Neural cell (in vitro differentiated cells): ENCODE measurements around the gene C7orf25. TPM values are rescaled to one million over a fixed set of nuclear protein-coding genes. Genes with fewer than 3 reads are reported as not detected.
"Not testable (repeated sequence)": the region's sequence is repeated elsewhere in the genome, so short reads cannot be mapped to it uniquely, and the experiment has no call there.

Experiments
- H2AFZ ChIP-seq: fragments of 200-600, 300-800 bp; sonication (generic), shearing (Covaris generic); 2 replicates; pipeline ENCODE4 v1.6.0; 2014; ENCODE audit warnings: low read depth, mild to moderate bottlenecking, antibody characterized with exemption, low read length, moderate library complexity
- H3F3A ChIP-seq: fragments of 200-600 bp; shearing (Covaris generic); 2 replicates; pipeline ENCODE4 v1.6.1; 2016; ENCODE audit warnings: mild to moderate bottlenecking, moderate library complexity, mixed read lengths, antibody characterized with exemption, low read length; ENCODE audit not compliant: insufficient read depth, poor library complexity, severe bottlenecking
- H3K27ac ChIP-seq: fragments of 200-600, 300-800 bp; sonication (generic), shearing (Covaris generic); 2 replicates; pipeline ENCODE4 v1.5.1; 2014; ENCODE audit warnings: mild to moderate bottlenecking, low read length, moderate library complexity
- H3K27me3 ChIP-seq: fragments of 300-800, 200-600 bp; sonication (generic), shearing (Covaris generic); 2 replicates; pipeline ENCODE4 v1.6.0; 2014; ENCODE audit warnings: mild to moderate bottlenecking, low read depth, low read length, moderate library complexity; ENCODE audit not compliant: insufficient read depth
- H3K36me3 ChIP-seq: fragments of 300-800, 200-600 bp; sonication (generic), shearing (Covaris generic); 2 replicates; pipeline ENCODE4 v1.5.1; 2014; ENCODE audit warnings: mild to moderate bottlenecking, antibody characterized with exemption, low read length, moderate library complexity; ENCODE audit not compliant: insufficient read depth
- H3K4me2 ChIP-seq: fragments of 300-800, 200-600 bp; sonication (generic), shearing (Covaris generic); 2 replicates; pipeline ENCODE4 v1.6.0; 2014; ENCODE audit warnings: mild to moderate bottlenecking, low read length
- H3K4me3 ChIP-seq: fragments of 300-800, 200-600 bp; sonication (generic), shearing (Covaris generic); 2 replicates; pipeline ENCODE4 v1.5.1; 2014; ENCODE audit warnings: mild to moderate bottlenecking, low read length, moderate library complexity
- H3K79me2 ChIP-seq: fragments of 200-600 bp; shearing (Covaris generic); replicated peaks from 2 replicates; pipeline ENCODE4 v1.6.0; 2014; ENCODE audit warnings: mild to moderate bottlenecking, low read length, moderate library complexity; ENCODE audit not compliant: insufficient read depth
- H3K9ac ChIP-seq: fragments of 300-800, 200-600 bp; sonication (generic), shearing (Covaris generic); 2 replicates; pipeline ENCODE4 v1.6.1; 2016; ENCODE audit warnings: mild to moderate bottlenecking, low read length, mixed read lengths
- H3K9me2 ChIP-seq: fragments of 200-600 bp; shearing (Covaris generic); 2 replicates; pipeline ENCODE4 v1.6.1; 2016; ENCODE audit warnings: mild to moderate bottlenecking, low read length, mixed read lengths; ENCODE audit not compliant: insufficient read depth
- H3K9me3 ChIP-seq: fragments of 200-600, 300-800 bp; sonication (generic), shearing (Covaris generic); 2 replicates; pipeline ENCODE4 v1.6.1; 2016; ENCODE audit warnings: mild to moderate bottlenecking, mixed run types, low read length, moderate library complexity, mixed read lengths
- H4K20me1 ChIP-seq: fragments of 200-600 bp; shearing (Covaris generic); 2 replicates; pipeline ENCODE4 v1.6.1; 2016; ENCODE audit warnings: mild to moderate bottlenecking, mixed run types; ENCODE audit not compliant: insufficient read depth
- CTCF ChIP-seq: fragments of 450-650 bp; IDR thresholded peaks from 2 replicates; pipeline ENCODE4 v1.5.1; 2014; ENCODE audit warnings: antibody characterized with exemption, mild to moderate bottlenecking, moderate library complexity; ENCODE audit not compliant: poor library complexity, severe bottlenecking
- EP300 ChIP-seq: fragments of 450-650 bp; conservative IDR thresholded peaks from 2 replicates; pipeline ENCODE4 v1.6.1; 2014; ENCODE audit warnings: antibody characterized with exemption, mild to moderate bottlenecking, moderate library complexity; ENCODE audit not compliant: poor library complexity, severe bottlenecking
- EZH2 ChIP-seq: fragments of 200-600, 300-800 bp; shearing (Covaris generic), sonication (generic); IDR thresholded peaks from 2 replicates; pipeline ENCODE4 v1.6.1; 2014; ENCODE audit warnings: antibody characterized with exemption, low read length, borderline replicate concordance, mild to moderate bottlenecking; ENCODE audit not compliant: insufficient read depth, poor library complexity, severe bottlenecking
- MXI1 ChIP-seq: fragments of 450-650 bp; conservative IDR thresholded peaks from 2 replicates; pipeline ENCODE4 v1.6.1; 2014; ENCODE audit warnings: antibody characterized with exemption, mild to moderate bottlenecking; ENCODE audit not compliant: poor library complexity, severe bottlenecking
- POLR2AphosphoS5 ChIP-seq: IDR thresholded peaks from 2 replicates; pipeline ENCODE4 v1.6.1; 2012
- RAD21 ChIP-seq: fragments of 450-650 bp; conservative IDR thresholded peaks from 2 replicates; pipeline ENCODE4 v1.6.1; 2014; ENCODE audit warnings: antibody characterized with exemption, mild to moderate bottlenecking, moderate library complexity
- REST ChIP-seq: IDR thresholded peaks from 2 replicates; pipeline ENCODE4 v1.6.1; 2012; ENCODE audit warnings: borderline replicate concordance
- SMC3 ChIP-seq: fragments of 450-650 bp; conservative IDR thresholded peaks from 2 replicates; pipeline ENCODE4 v1.6.1; 2014; ENCODE audit warnings: antibody characterized with exemption, mild to moderate bottlenecking, moderate library complexity; ENCODE audit not compliant: poor library complexity
- TAF1 ChIP-seq: IDR thresholded peaks from 2 replicates; pipeline ENCODE4 v1.6.1; 2012; ENCODE audit warnings: low read depth
- polyA plus RNA-seq: library from polyadenylated mRNA; depleted of rRNA; stranded (reverse); fragments of >200 nt; gene quantifications from 2 replicates; pipeline ENCODE4 v1.2.3, GENCODE V29; 2014

C7orf25 gene
- polyA plus RNA-seq, 1 donor from 2014 or later: 3.9 TPM

- Histone ChIP-seq H3K27ac (no peak overlapping the region), H3K4me3 (no peak overlapping the region), H3K27me3 (peaks cover 13% of the 10 kb centered on the region), H4K20me1 (no peaks in the 10 kb centered on the region), H2AFZ (no peak overlapping the region), H3K9me2 (no peaks in the 10 kb centered on the region), H3K36me3 (no peaks in the 10 kb centered on the region), H3F3A (no peaks in the 10 kb centered on the region), H3K79me2 (no peaks in the 10 kb centered on the region), H3K4me2 (no peak overlapping the region), H3K9ac (no peak overlapping the region), H3K9me3 (no peaks in the 10 kb centered on the region)
- TF ChIP-seq MXI1 (no peak), RAD21 (peak; percentile 52), SMC3 (peak; percentile 61), CTCF (peak; percentile 50)
Observed at GRCh38 chr7:42886129-42886528, 25.7 kb downstream of the C7orf25 start.

- H3K4me3 ChIP-seq, H3K36me3 ChIP-seq, H4K20me1 ChIP-seq: not testable (repeated sequence)
Observed at GRCh38 chr7:42885183-42885582, 26.7 kb downstream of the C7orf25 start.

GRCh38 chr7:42883950-42884349, 27.9 kb downstream of the C7orf25 start:
- TF ChIP-seq EP300 (no peak), REST (no peak), RAD21 (no peak), MXI1 (no peak), SMC3 (no peak), TAF1 (no peak), CTCF (no peak), POLR2AphosphoS5 (no peak), EZH2 (no peak)
- Histone ChIP-seq H4K20me1 (no peaks in the 10 kb centered on the region), H3K36me3 (no peaks in the 10 kb centered on the region), H3K9me2 (no peaks in the 10 kb centered on the region), H3F3A (no peaks in the 10 kb centered on the region), H3K27ac (no peak overlapping the region), H3K9me3 (no peaks in the 10 kb centered on the region), H3K4me2 (no peak overlapping the region), H3K79me2 (no peaks in the 10 kb centered on the region), H3K4me3 (no peak overlapping the region), H3K9ac (no peak overlapping the region), H2AFZ (no peak overlapping the region), H3K27me3 (peaks cover 11% of the 10 kb centered on the region)

More at GRCh38 chr7:42885183-42885582, 26.7 kb downstream of the C7orf25 start:
- H3K79me2 ChIP-seq, H3K9me3 ChIP-seq, H3K27ac ChIP-seq, H3K4me2 ChIP-seq, H3F3A ChIP-seq, H3K9me2 ChIP-seq, H3K9ac ChIP-seq, H2AFZ ChIP-seq: not testable (repeated sequence)
- H3K27me3 ChIP-seq: peaks cover 13% of the 10 kb centered on the region
